Measurements from ENCODE around the gene IGBP1.
"Not testable (repeated sequence)": the region's sequence is repeated elsewhere in the genome, so short reads cannot be mapped to it uniquely, and the experiment has no call there.

Gene IGBP1

DNA sequence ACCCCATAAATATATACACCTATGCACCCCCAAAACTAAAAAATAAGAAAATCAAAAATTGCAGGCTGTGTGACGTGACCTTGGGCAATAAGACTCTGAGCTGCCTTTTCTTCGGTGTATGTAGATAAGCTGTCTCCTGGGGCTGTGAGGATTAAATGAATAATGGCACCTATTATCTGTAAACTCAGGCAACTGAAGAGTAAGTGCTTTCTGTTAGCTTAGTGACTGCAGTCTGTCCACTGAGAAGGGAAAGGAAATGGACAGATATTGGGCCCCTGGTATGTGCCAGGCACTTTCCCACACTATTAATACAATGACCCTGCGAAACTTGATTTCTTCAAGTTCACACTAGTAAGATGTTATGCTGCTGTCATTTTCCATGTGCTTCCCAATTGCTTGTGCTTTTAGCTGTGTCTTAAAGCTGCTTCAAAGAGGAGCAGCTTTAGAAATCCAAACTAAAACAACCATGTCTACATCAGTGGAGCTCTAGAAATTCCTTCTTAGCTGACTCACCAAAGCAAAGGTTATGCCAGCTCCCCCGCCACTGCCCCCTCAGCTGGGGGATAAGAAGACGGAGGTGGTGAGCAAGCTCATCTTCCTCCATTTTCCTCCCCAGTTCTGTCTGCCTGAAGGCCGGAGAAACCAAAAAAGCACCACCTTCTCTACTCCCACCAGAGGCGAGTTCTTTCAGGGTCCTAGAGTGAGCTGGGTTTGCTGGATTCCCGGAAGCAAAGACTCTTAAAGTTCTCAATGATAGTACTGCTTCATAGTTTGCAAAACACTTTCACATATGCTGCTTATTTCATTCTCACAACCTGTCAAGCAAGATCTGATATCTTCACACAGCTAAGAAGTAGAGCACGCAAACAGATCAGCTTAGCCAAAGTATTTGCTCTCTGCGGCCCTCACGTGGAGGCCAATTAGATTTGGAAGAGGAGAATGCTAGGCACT lies 35.3 kb downstream of the IGBP1 start:
- FAIRE-seq = no peak

DNA sequence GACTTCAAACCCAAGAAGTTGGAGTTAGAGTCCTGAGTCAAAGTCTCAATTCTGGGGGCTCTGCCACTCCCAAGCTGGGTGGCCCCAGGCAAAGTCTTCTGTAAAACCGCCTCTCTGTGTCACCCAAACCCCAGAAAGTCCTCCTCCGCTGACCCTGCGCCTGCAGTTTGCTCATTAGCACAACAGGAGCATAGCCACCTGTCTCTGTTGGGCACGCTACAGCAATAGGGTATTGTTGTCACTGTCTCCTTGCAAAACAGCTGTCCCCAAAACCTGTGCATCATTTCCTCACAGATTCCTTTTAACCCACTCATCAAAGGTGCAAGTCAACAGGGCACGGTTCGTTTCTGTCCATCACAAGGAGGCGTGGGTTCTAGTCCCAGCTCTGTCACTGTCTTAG lies 36.0 kb downstream of the IGBP1 start:
- no peak for FAIRE-seq

DNA sequence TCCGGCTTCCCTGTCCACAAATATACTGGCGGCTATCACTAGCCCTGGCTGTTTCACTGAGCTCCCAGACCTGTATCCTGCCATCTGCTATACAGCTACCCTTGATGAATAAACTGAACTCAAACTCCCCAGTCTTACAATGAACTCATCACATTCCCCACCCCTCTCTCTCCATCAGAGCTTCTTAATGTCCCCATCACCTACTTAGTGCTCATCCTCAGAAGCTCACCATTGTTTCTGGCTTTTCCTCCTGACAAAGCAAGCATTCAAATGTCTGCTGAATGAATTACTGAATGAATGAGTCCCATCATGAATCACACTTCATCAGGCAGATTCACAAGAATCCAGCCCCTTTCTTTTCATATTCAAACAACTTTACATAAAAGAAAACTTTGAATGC lies 38.4 kb downstream of the IGBP1 start:
- no peak for FAIRE-seq

DNA sequence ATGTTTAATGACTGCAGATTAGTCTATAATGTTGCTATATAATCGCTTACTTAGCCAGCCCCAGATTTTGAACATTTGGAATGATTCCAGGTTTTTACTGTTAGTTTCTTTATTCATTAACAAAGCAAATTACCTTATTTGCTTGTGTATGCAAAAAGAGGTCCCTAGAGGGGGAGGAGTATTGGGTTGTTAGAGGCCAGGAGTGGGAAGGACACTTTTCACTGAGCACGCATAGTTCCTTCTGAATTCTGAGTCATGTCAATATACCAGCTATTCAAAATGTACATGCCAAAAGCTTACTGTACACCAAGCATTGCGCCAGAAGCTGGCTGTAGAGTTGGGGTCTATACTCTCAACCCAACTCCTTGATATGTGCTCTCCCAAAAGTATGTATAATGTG lies 39.0 kb downstream of the IGBP1 start:
- peak; percentile 58 for FAIRE-seq

DNA sequence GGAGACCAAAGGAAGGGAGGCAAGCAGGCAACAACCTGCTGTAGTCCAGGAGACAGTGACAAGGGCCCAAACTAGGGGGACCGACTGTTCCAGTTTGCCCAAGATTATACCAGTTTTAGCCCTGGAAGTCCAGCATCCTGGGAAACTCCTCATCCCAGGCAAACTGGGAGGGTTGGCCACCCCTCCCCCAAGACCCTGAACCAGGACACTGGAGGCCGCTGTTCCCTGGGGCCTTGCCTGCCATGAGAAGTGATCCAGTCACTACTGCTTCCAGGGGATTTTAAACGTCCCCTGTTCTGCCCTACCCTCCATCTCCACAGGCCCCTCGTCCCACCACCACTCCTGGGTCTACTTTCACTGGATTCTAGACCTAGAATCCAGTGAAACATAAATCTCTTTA lies 39.7 kb downstream of the IGBP1 start:
- no peak for FAIRE-seq

DNA sequence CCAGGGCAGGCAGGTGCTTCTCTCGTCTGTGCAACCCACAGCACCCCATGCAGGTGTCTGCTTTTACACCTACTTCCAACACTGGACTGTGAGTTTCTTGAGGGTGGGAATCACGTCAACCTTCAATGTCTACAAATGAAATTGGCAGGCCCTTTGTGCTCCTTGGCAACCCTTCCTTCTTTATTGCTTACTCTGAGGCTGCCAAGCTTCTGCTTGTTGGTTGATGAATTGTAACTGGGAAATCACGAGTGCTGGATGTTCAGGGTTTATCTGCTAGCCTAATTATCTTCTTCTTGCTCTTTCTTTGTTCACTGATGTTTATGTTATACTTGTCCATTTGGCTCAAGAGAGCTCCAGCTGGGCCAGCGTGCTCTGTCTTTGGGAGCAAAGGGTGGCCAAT lies 41.5 kb downstream of the IGBP1 start:
- FAIRE-seq = no peak

DNA sequence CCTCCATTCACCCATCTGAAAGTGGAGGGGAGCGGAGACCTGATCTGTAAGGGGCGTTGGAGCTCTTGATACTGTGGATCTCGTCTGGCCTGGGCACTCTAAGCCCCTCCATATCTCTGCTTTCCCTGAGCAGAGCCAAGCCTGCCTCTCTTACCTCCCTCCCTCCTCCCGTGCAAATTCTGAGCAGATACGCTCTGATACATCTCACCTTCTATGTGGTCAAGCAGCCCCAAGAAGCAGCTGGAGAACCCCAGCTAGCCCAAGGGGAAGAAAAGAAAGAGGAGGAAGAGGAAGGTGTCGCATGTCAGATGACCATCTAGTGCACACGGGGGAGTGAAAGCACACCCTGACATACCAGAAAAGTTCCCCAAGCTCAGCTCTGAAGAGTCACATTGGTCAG lies 42.1 kb downstream of the IGBP1 start:
- no peak for FAIRE-seq

DNA sequence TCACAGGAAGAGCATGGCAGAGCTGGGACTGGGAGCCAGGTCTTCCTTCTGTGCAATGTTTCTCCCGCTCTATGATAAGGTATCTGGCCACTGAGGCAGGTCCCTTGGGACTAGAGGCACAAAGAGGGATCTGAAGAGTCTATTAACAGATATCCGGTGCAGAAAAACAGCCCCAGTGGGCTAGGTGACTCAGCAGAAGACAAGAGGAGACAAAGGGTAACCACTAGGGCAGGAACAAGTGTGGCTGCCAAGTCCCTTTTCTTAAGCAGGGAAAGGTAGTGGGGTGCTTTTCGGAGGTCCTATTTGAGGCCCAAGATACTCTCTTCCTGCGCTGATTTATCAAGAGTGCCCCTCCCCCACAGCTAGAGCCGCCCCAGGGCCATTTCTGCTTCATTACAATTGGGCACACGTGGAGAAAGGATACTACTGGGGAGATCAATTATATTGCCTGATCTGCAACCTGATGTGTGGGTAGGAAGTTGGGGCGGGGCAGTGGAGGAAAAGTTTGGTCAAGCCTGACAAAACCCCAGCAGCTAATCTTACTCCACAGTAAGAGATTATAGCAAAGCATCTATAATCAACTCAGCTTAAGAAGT lies 43.8 kb downstream of the IGBP1 start, which contains the start of gene DGAT2L6:
DGAT2L6 (plus strand) TSS at position 546 of the 596 bp plus-strand sequence. CDS start 100 bp downstream, outside the sequence.
- FAIRE-seq = no peak

DNA sequence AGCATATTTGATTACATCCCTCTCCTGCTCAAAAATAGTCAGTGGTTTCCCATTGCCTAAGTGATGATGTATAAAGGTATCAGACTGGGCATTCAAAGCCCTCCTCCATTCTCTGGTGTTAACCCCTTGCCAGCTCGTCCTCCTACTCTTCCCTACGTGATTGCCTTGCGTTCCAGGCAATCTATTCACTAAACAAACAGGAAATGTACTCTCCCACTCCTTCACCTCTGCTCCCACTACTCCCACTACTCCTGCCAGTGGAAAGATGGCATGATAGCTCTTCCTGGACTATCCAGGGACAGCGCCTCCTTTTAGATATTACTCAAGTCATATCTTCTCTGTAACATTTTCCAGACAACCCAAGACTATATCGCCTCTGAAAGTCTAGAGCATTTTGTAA lies 49.8 kb downstream of the IGBP1 start:
- no peak for FAIRE-seq

DNA sequence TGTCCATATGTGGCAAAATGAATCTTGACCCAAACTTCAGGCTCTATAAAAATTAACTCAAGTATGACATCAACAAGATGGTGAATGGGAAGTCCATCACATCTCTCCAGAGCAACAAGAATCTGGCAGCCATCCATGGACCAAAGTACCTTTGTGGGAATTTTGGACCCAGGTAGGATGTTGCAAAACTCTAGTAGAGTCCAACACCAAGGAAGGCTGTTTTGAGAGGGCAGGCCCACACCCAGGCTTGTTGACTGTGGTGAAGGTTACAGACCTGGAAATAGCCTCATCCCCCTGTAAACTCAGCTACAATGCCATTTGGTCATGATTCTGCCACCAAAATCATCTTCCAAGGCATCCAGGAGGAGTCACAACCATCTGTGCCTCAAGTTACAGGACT lies 57.0 kb downstream of the IGBP1 start:
- FAIRE-seq = no peak

DNA sequence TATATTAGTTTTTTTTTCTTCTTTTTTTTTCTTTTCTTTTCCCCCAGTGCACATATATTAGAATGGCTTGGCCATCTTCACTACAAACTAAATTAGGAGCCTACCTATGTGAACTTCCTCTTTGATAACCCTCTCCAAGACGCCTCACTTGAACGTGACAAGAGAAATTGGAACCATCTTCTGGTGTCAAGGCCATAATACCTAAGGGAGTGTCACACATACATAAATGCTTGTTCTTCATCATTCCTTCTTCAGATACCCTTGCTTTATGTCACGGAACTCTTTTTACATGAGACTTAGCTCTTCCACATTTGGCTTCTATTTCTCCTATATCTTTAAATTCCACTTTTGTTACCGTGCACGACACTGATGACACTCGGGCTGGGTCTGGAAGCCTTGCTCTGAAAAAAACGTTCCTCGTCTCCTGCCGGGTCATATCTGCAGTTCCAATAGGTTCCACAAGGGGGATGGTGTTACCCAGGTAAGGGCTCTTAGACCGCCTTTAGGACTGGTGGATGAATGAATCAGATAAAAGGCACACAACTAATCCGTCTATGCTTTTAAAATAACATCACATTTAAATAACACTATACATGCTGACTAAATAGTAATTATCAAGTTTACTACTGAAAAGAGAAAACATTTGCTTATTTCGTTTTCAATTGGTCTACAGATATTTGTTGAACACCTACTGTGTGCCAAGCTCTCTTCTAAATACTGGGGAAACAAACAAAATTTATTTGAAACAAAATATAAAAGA lies 63.9 kb downstream of the IGBP1 start:
- peak; percentile 47 for FAIRE-seq

DNA sequence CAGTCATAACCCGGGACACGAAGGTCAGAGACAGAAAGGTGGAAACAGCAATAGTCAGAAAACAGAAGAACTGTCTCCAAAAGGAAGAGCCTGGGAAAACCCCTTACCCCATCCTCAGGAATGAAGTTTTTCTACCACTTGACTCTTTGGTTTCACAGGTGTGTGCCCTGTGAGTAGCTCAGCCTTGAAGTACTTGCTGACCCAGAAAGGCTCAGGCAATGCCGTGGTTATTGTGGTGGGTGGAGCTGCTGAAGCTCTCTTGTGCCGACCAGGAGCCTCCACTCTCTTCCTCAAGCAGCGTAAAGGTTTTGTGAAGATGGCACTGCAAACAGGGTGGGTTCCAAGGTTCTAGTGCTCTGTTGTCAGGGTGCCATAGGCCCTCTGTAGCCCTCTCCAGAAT lies 68.5 kb downstream of the IGBP1 start:
- FAIRE-seq = no peak

DNA sequence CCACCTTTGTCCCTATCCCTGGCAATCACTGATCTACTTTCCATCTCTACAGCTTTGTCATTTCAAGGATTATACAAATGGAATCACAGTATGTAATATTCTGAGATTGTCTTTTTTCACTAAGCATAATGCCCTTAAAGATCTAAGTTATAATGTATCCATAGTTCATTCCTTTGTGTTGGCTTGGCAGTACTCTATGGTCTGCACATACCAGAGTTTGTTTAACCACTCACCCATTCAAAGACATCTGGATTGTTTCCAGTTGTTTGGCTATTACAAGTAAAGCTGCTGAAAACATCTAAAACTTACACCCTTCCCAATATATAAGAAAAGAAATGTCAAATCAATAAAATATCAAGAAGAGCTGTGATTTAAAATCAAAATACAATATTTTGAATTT lies 75.2 kb downstream of the IGBP1 start:
- no peak for FAIRE-seq

DNA sequence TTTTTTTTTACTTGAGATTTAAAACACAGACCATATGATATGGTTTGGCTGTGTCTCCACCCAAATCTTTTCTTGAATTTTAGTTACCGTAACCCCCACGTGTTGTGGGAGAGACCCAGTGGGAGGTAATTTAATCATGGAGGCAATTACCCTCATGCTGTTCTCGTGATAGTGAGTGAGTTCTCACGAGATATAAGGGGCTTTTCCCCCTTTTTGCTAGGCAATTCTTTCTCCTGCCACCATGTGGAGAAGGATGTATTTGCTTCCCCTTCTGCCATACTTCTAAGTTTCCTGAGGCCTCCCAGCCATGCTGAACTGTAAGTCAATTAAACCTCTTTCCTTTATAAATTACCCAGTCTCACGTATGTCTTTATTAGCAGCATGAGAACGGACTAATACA lies 76.3 kb downstream of the IGBP1 start:
- FAIRE-seq = not testable (repeated sequence)

Data from colon (tissue), 2 donors.